Right atrium auricular region (tissue), 2 donors: ENCODE data around the gene ARHGAP42. TPM values are rescaled to one million over a fixed set of nuclear protein-coding genes. Genes with fewer than 3 reads are reported as not detected.

Experiments used
- DNase-seq: peaks from one replicate; pipeline ENCODE4 v3.0.0-alpha.2; 2019; ENCODE audit warnings: low spot score
- H3K27ac ChIP-seq, 2 donors: fragments of 200-600 bp; sonication (generic); 1 replicate in 1 of 2; 2 replicates in 1 of 2; pipeline ENCODE4 v1.5.1; 2016 to 2019
- H3K27me3 ChIP-seq, 2 donors: fragments of 200-600 bp; sonication (generic); one replicate each; pipeline versions ENCODE4 v1.5.1 to v1.6.0; 2017 to 2019
- H3K36me3 ChIP-seq: fragments of 200-600 bp; sonication (generic); one replicate; pipeline ENCODE4 v1.5.1; 2016
- H3K4me1 ChIP-seq, 2 donors: fragments of 200-600 bp; sonication (generic); one replicate each; pipeline versions ENCODE4 v1.5.1 to v1.6.0; 2017 to 2019
- H3K4me3 ChIP-seq, 2 donors: fragments of 200-600 bp; sonication (generic); 1 replicate in 1 of 2; 2 replicates in 1 of 2; pipeline ENCODE4 v1.5.1; 2017 to 2019; ENCODE audit warnings: mild to moderate bottlenecking in 1 of 2, moderate library complexity in 1 of 2
- H3K9me3 ChIP-seq, 2 donors: fragments of 200-600 bp; sonication (generic); one replicate each; pipeline ENCODE4 v1.5.1; 2019
- total RNA-seq, 2 donors: library from RNA; depleted of rRNA; stranded (reverse); fragments of >200 nt; gene quantifications; one replicate each; pipeline ENCODE4 v1.1.0, GENCODE V29; 2016
- TF ChIP-seq, protein P1 (sequence below), 2 donors: fragments of 200-600 bp; sonication (generic); IDR thresholded peaks; one replicate each; pipeline ENCODE4 v1.5.1; 2019; ENCODE audit warnings: antibody characterized with exemption in 2 of 2

The ARHGAP42 gene
- total RNA-seq, 2 donors from 2014 or later: 6.1 to 12.1 TPM

- H3K4me3 ChIP-seq: no peak overlapping the region
- no peaks in the 10 kb centered on the region for H3K9me3 ChIP-seq
- DNase-seq: no peak
- no peaks in the 10 kb centered on the region for H3K4me1 ChIP-seq
- H3K36me3 ChIP-seq: no peaks in the 10 kb centered on the region
- H3K27ac ChIP-seq: no peak overlapping the region
- no peaks in the 10 kb centered on the region for H3K27me3 ChIP-seq
- TF ChIP-seq, protein P1, sequence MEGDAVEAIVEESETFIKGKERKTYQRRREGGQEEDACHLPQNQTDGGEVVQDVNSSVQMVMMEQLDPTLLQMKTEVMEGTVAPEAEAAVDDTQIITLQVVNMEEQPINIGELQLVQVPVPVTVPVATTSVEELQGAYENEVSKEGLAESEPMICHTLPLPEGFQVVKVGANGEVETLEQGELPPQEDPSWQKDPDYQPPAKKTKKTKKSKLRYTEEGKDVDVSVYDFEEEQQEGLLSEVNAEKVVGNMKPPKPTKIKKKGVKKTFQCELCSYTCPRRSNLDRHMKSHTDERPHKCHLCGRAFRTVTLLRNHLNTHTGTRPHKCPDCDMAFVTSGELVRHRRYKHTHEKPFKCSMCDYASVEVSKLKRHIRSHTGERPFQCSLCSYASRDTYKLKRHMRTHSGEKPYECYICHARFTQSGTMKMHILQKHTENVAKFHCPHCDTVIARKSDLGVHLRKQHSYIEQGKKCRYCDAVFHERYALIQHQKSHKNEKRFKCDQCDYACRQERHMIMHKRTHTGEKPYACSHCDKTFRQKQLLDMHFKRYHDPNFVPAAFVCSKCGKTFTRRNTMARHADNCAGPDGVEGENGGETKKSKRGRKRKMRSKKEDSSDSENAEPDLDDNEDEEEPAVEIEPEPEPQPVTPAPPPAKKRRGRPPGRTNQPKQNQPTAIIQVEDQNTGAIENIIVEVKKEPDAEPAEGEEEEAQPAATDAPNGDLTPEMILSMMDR (IDR thresholded peaks at IDR 0.05): no peak
These were observed 270.4 kb downstream of the ARHGAP42 start for GRCh38 chr11:100957499-100957898.

GRCh38 chr11:100961633-100962032 is 274.5 kb downstream of the ARHGAP42 start:
- TF ChIP-seq, protein P1 (IDR thresholded peaks at IDR 0.05): no peak
- H3K4me1 ChIP-seq: no peaks in the 10 kb centered on the region
- H3K27ac ChIP-seq: no peak overlapping the region
- DNase-seq: no peak
- peaks cover 6% of the 10 kb centered on the region for H3K36me3 ChIP-seq
- H3K4me3 ChIP-seq: no peak overlapping the region
- no peaks in the 10 kb centered on the region for H3K27me3 ChIP-seq
- no peaks in the 10 kb centered on the region for H3K9me3 ChIP-seq

GRCh38 chr11:100963375-100963774 is 276.3 kb downstream of the ARHGAP42 start:
- no peaks in the 10 kb centered on the region for H3K27me3 ChIP-seq
- TF ChIP-seq, protein P1 (IDR thresholded peaks at IDR 0.05): no peak
- no peaks in the 10 kb centered on the region for H3K4me1 ChIP-seq
- no peak overlapping the region for H3K27ac ChIP-seq
- H3K9me3 ChIP-seq: peaks cover 0 to 4% of the 10 kb centered on the region in 2 donors
- H3K4me3 ChIP-seq: no peak overlapping the region
- peaks cover 6% of the 10 kb centered on the region for H3K36me3 ChIP-seq
- DNase-seq: no peak

- no peak overlapping the region for H3K4me3 ChIP-seq
- H3K27ac ChIP-seq: no peak overlapping the region
- peaks cover 6% of the 10 kb centered on the region for H3K36me3 ChIP-seq
- H3K4me1 ChIP-seq: no peaks in the 10 kb centered on the region
- TF ChIP-seq, protein P1 (IDR thresholded peaks at IDR 0.05): no peak
- H3K9me3 ChIP-seq: peaks cover 0 to 15% of the 10 kb centered on the region in 2 donors
- no peak for DNase-seq
- H3K27me3 ChIP-seq: no peaks in the 10 kb centered on the region
These were observed 277.3 kb downstream of the ARHGAP42 start for GRCh38 chr11:100964435-100964834.

- peaks cover 6% of the 10 kb centered on the region for H3K36me3 ChIP-seq
- no peak overlapping the region for H3K4me3 ChIP-seq
- DNase-seq: no peak
These were observed 278.3 kb downstream of the ARHGAP42 start for GRCh38 chr11:100965346-100965745.

More at GRCh38 chr11:100965346-100965745, 278.3 kb downstream of the ARHGAP42 start:
- TF ChIP-seq, protein P1 (IDR thresholded peaks at IDR 0.05): no peak
- no peak overlapping the region for H3K27ac ChIP-seq
- no peaks in the 10 kb centered on the region for H3K27me3 ChIP-seq
- H3K4me1 ChIP-seq: peaks cover 0 to 4% of the 10 kb centered on the region in 2 donors
- H3K9me3 ChIP-seq: peaks cover 0 to 19% of the 10 kb centered on the region in 2 donors
